Measurements from ENCODE around the gene CAMK2G. TPM values are rescaled to one million over a fixed set of nuclear protein-coding genes. Genes with fewer than 3 reads are reported as not detected.
A peak's percentile ranks its signal among the peaks of the same experiment; 100 is the strongest.

The CAMK2G gene
- total RNA-seq, 2 donors from 2014 or later, result 40.0 to 45.8 TPM

GRCh38 chr10:73850863-73851461, 23.4 kb downstream of the CAMK2G start:
- intact Hi-C loops (cut with DNase I), result no loop called here
- no peak overlapping the region for H3K27ac ChIP-seq
- no peak for DNase-seq

GRCh38 chr10:73850211-73850610, 24.1 kb downstream of the CAMK2G start:
- Histone ChIP-seq H3K4me1 (peaks cover 3% of the 10 kb centered on the region), H3K4me3 (no peak overlapping the region), H3K27me3 (no peaks in the 10 kb centered on the region), H3K9ac (ENCODE audit: low read depth in 2 of 2, low read length in 2 of 2) (no peak overlapping the region), H3K9me3 (no peaks in the 10 kb centered on the region), H3K27ac (no peak overlapping the region), H3K36me3 (peaks cover 17% of the 10 kb centered on the region)
- intact Hi-C loops (cut with DNase I), result no loop called here
- TF ChIP-seq CTCF (IDR thresholded peaks at IDR 0.05), result no peak
- DNase-seq, result no peak

More at GRCh38 chr10:73850863-73851461, 23.4 kb downstream of the CAMK2G start:
- Histone ChIP-seq H3K36me3 (peaks cover 17% of the 10 kb centered on the region), H3K9ac (ENCODE audit: low read depth in 2 of 2, low read length in 2 of 2) (no peak overlapping the region), H3K9me3 (no peaks in the 10 kb centered on the region), H3K4me1 (peaks cover 3% of the 10 kb centered on the region), H3K4me3 (no peak overlapping the region), H3K27me3 (no peaks in the 10 kb centered on the region)
- no peak for TF ChIP-seq CTCF (IDR thresholded peaks at IDR 0.05)

GRCh38 chr10:73848821-73849489, 25.4 kb downstream of the CAMK2G start:
- peak; percentile 100 for TF ChIP-seq CTCF (IDR thresholded peaks at IDR 0.05)
- H3K27ac ChIP-seq, result no peak overlapping the region
- intact Hi-C loops (cut with DNase I), result loop anchor here (1.0 kb wide), 1 partner anchor 30 kb away; no protein-coding TSS in a partner anchor
- no peaks in the 10 kb centered on the region for H3K27me3 ChIP-seq
- peak; percentile 88 for DNase-seq
- no peak overlapping the region for H3K4me3 ChIP-seq
- H3K4me1 ChIP-seq, result no peaks in the 10 kb centered on the region
- H3K9me3 ChIP-seq, result no peaks in the 10 kb centered on the region
- H3K9ac ChIP-seq (ENCODE audit: low read depth in 2 of 2, low read length in 2 of 2), result no peak overlapping the region
- H3K36me3 ChIP-seq, result peaks cover 17% of the 10 kb centered on the region

GRCh38 chr10:73847031-73847430, 27.3 kb downstream of the CAMK2G start:
- Histone ChIP-seq H3K36me3 (peaks cover 17% of the 10 kb centered on the region), H3K9ac (ENCODE audit: low read depth in 2 of 2, low read length in 2 of 2) (no peak overlapping the region), H3K4me1 (no peaks in the 10 kb centered on the region), H3K27ac (no peak overlapping the region), H3K9me3 (no peaks in the 10 kb centered on the region), H3K4me3 (no peak overlapping the region), H3K27me3 (no peaks in the 10 kb centered on the region)
- no peak for TF ChIP-seq CTCF (IDR thresholded peaks at IDR 0.05)
- intact Hi-C loops (cut with DNase I), result no loop called here
- DNase-seq, result no peak

- Histone ChIP-seq H3K9ac (ENCODE audit: low read depth in 2 of 2, low read length in 2 of 2) (no peak overlapping the region), H3K27me3 (no peaks in the 10 kb centered on the region), H3K4me3 (no peak overlapping the region), H3K9me3 (no peaks in the 10 kb centered on the region), H3K27ac (no peak overlapping the region), H3K36me3 (peaks cover 21% of the 10 kb centered on the region), H3K4me1 (no peaks in the 10 kb centered on the region)
- TF ChIP-seq CTCF (IDR thresholded peaks at IDR 0.05), result no peak
- no peak for DNase-seq
- intact Hi-C loops (cut with DNase I), result no loop called here
These were observed 31.1 kb downstream of the CAMK2G start for GRCh38 chr10:73843261-73843660.
